Mesothelial cell of epicardium (in vitro differentiated cells): ENCODE measurements around the gene ZGRF1. TPM values are rescaled to one million over a fixed set of nuclear protein-coding genes. Genes with fewer than 3 reads are reported as not detected.

ENCODE experiments used
- DNase-seq, 2 experiments: peaks; one replicate each; pipeline ENCODE4 v3.0.0; 2021; ENCODE audit warnings: low spot score in 2 of 2; ENCODE audit not compliant: unreplicated experiment in 2 of 2
- H3K27ac Mint-ChIP-seq: 2 replicates; pipeline ENCODE4 v1.8.0; 2021; ENCODE audit warnings: mixed read lengths
- H3K27me3 Mint-ChIP-seq: 2 replicates; pipeline ENCODE4 v1.8.0; 2021; ENCODE audit warnings: low read depth, mixed read lengths
- H3K36me3 Mint-ChIP-seq: 2 replicates; pipeline ENCODE4 v1.8.0; 2021; ENCODE audit warnings: mixed read lengths
- H3K4me1 Mint-ChIP-seq: 2 replicates; pipeline ENCODE4 v1.8.0; 2021; ENCODE audit warnings: mixed read lengths
- H3K4me3 Mint-ChIP-seq: 2 replicates; pipeline ENCODE4 v1.8.0; 2021; ENCODE audit warnings: mild to moderate bottlenecking, moderate library complexity, mixed read lengths
- H3K9me3 Mint-ChIP-seq: 2 replicates; pipeline ENCODE4 v1.8.0; 2021; ENCODE audit warnings: mixed read lengths
- total RNA-seq: library from RNA; stranded (reverse); gene quantifications from 3 replicates; pipeline ENCODE4 v1.2.1, GENCODE V29; 2021
- TF ChIP-seq, protein P1 (sequence below): fragments of 200-600 bp; sonication (generic); IDR thresholded peaks from one replicate; pipeline ENCODE4 v1.5.0; 2021; ENCODE audit warnings: antibody characterized with exemption; ENCODE audit not compliant: unreplicated experiment

Gene ZGRF1
- total RNA-seq, 1 donor from 2014 or later = 17.9 TPM

DNA sequence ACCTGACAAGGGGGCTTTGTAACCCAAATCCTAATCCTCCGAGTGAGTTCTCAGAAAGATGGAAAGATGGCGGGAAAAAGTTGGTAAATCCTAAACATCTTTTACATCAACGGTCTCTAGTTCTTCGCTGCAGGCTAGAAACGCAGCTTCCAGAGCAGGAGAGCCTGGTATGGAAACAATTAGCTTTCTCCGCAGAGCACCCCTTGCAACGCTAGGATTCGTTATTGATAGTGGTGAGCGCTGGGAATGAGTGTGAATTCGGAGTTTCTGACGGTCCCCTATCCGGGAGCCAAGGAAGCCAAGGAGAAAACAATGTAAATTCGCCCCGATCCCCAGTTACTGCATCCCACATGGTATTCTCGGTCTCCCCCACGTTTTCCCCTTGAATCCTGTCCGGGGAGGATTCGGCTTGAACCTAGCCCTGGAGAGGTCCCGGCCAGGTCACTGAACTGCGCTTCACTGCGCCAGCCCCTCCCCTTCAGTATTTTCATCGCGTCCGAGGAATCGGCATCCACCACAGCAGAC, 116.0 kb downstream of the ZGRF1 start:
- no peak for DNase-seq
- Mint-ChIP-seq H3K4me1 (peaks cover 19% of the 10 kb centered on the region), H3K9me3 (peaks cover 2% of the 10 kb centered on the region), H3K27ac (no peak overlapping the region), H3K27me3 (peaks cover 98% of the 10 kb centered on the region), H3K4me3 (peak overlapping the region; percentile 6), H3K36me3 (no peaks in the 10 kb centered on the region)
- TF ChIP-seq, protein P1, sequence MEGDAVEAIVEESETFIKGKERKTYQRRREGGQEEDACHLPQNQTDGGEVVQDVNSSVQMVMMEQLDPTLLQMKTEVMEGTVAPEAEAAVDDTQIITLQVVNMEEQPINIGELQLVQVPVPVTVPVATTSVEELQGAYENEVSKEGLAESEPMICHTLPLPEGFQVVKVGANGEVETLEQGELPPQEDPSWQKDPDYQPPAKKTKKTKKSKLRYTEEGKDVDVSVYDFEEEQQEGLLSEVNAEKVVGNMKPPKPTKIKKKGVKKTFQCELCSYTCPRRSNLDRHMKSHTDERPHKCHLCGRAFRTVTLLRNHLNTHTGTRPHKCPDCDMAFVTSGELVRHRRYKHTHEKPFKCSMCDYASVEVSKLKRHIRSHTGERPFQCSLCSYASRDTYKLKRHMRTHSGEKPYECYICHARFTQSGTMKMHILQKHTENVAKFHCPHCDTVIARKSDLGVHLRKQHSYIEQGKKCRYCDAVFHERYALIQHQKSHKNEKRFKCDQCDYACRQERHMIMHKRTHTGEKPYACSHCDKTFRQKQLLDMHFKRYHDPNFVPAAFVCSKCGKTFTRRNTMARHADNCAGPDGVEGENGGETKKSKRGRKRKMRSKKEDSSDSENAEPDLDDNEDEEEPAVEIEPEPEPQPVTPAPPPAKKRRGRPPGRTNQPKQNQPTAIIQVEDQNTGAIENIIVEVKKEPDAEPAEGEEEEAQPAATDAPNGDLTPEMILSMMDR = no peak

DNA sequence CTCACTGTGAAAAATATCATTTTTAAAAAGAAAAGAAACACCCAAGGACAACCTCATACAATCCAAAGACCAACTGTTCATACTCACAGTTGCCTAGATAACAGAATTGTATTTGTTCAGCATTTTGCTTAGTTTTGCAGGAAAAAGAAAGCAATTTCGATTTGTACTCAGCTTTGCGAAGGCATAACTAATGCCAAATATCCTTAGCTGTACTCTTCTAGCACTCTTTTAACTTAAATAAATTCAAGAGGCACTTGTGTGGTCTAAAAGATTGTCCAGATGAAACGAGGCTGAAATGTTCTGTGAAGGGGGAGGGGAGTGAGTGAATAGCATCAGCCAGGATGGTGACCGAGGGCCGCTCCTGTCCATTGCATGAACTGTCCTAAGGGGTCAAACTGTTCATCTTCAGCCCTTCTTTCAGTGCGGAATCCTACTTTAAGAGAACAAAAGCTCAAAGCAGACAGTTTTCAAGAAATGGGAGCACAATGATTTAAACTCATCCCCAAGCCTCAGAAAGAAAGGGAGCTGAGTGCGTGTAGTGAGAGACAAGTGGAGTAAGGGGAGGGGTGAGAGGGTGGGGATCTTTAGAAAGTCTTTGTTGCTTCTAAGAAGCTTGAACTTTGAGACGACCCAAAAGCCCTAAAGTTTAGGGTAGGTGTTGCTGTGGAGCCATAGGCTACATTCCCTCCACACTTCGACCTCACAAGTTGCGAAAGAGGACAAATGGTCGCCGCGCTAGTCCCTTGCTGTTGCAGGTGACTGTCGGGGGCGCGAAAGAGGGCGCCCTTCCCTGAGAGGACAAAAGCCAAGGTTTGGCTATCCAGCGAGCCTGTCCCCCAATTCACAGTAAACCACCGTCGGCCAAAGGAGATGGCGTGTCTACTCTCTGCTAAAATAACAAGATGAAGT, 116.8 kb downstream of the ZGRF1 start:
- H3K4me1 Mint-ChIP-seq = peaks cover 24% of the 10 kb centered on the region
- H3K9me3 Mint-ChIP-seq = peaks cover 2% of the 10 kb centered on the region

DNA sequence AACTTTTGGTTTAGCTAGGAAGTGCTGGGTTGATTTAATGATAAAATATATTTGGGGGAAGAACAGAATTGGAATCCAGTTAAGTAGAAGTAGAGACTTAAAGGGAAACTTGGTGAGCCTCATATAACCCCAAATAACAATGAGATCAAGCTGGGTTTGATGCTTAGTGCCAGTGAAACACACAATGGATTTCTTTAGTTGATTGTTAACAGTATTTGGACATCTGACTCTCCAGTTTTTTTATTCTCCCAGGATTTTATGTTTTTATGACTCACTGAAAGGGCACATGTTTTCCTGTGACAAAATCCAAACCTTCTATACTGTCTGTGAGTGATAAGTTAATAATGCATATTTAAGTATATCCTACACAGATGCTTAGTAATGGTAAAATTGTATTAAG, 118.0 kb downstream of the ZGRF1 start:
- Mint-ChIP-seq H3K4me1 (peaks cover 31% of the 10 kb centered on the region), H3K9me3 (peaks cover 2% of the 10 kb centered on the region)

More for the DNA sequence above, 116.8 kb downstream of the ZGRF1 start:
- DNase-seq = no peak
- no peak overlapping the region for H3K4me3 Mint-ChIP-seq
- H3K27me3 Mint-ChIP-seq = peaks cover 97% of the 10 kb centered on the region
- H3K27ac Mint-ChIP-seq = no peak overlapping the region
- H3K36me3 Mint-ChIP-seq = no peaks in the 10 kb centered on the region
- TF ChIP-seq, protein P1 = no peak

DNA sequence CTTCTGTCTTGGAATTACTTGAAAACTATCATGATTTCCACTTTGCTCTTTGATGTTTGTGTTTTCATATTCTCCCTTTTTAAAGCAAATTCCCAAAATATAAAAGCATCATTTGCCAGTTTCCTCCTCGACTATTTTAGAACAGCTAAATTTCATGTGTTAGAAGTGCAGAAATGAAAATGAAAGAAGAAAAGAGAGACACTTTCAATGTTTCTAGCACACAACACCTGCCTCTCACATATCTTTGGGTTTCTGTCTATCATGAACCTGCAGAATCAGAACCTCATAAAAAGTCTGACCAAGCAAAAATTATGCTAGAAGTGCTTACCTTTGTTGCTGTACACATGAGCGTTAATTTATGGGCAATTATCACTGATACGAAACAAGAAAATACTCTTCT, 118.8 kb downstream of the ZGRF1 start:
- Mint-ChIP-seq H3K4me1 (peaks cover 26% of the 10 kb centered on the region), H3K27me3 (peaks cover 97% of the 10 kb centered on the region), H3K36me3 (no peaks in the 10 kb centered on the region), H3K9me3 (peaks cover 2% of the 10 kb centered on the region), H3K27ac (no peak overlapping the region), H3K4me3 (no peak overlapping the region)
- DNase-seq = no peak
- TF ChIP-seq, protein P1 = no peak

More for the DNA sequence above, 118.0 kb downstream of the ZGRF1 start:
- TF ChIP-seq, protein P1 = no peak
- peaks cover 98% of the 10 kb centered on the region for H3K27me3 Mint-ChIP-seq
- no peak overlapping the region for H3K27ac Mint-ChIP-seq
- H3K4me3 Mint-ChIP-seq = no peak overlapping the region
- H3K36me3 Mint-ChIP-seq = no peaks in the 10 kb centered on the region
- no peak for DNase-seq

DNA sequence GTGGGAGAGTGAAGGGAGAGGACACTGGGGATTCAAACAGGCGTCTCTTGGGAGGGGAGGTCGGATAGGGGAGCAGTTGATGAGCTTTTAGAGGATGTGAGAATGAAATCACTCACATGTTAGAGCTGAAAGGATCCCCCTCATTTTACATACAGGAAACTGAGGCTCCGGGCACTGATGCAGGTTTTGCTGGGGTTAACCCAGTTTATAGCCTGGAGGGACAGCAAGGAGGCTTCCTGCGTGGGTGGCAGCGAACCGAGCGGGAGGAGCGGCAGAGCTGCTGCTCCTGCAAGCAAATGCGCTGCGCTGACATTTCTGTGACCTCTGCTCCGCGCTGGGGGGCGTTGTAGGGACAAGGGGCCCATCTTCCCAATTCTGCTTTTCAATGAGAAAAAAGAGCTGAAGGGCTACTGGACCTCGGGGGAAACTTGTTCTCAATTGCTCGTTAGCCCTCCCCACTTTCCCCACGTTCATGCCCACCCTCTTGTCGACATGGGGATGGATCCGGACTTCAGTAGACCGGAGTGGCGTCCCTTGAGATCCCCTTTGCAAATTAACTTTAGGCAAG, 119.6 kb downstream of the ZGRF1 start:
- H3K4me1 Mint-ChIP-seq = peaks cover 26% of the 10 kb centered on the region
- no peaks in the 10 kb centered on the region for H3K36me3 Mint-ChIP-seq
- TF ChIP-seq, protein P1 = no peak
- no peak for DNase-seq
- H3K4me3 Mint-ChIP-seq = peak overlapping the region; percentile 33
- H3K27me3 Mint-ChIP-seq = peaks cover 97% of the 10 kb centered on the region
- H3K9me3 Mint-ChIP-seq = peaks cover 2% of the 10 kb centered on the region
- no peak overlapping the region for H3K27ac Mint-ChIP-seq
